HG03460 (cell line): ENCODE data around the gene GJA10.

ENCODE experiments used
- ATAC-seq: cut with Tn5 transposase; IDR thresholded peaks from one replicate; pipeline ENCODE4 v1.9.1; 2021; ENCODE audit not compliant: unreplicated experiment

Gene GJA10

GRCh38 chr6:89917216-89917615 lies 22.9 kb downstream of the GJA10 start:
- no peak for ATAC-seq

- ATAC-seq, result no peak
These were observed 23.6 kb downstream of the GJA10 start for GRCh38 chr6:89917801-89918366.

- no peak for ATAC-seq
These were observed 26.9 kb downstream of the GJA10 start for GRCh38 chr6:89921197-89921596.

- no peak for ATAC-seq
These were observed 27.4 kb downstream of the GJA10 start for GRCh38 chr6:89921691-89922090.

- no peak for ATAC-seq
These were observed 30.0 kb downstream of the GJA10 start for GRCh38 chr6:89924231-89924630.

- ATAC-seq, result no peak
These were observed 31.6 kb downstream of the GJA10 start for GRCh38 chr6:89925826-89926225.

- no peak for ATAC-seq
These were observed 33.0 kb downstream of the GJA10 start for GRCh38 chr6:89927264-89927663.

- ATAC-seq, result no peak
These were observed 33.7 kb downstream of the GJA10 start for GRCh38 chr6:89927791-89928550.

- ATAC-seq, result no peak
These were observed 34.3 kb downstream of the GJA10 start for GRCh38 chr6:89928604-89929003.

- ATAC-seq, result no peak
These were observed 36.5 kb downstream of the GJA10 start for GRCh38 chr6:89930789-89931188.

GRCh38 chr6:89932245-89932802 lies 38.1 kb downstream of the GJA10 start:
- ATAC-seq, result no peak

- no peak for ATAC-seq
These were observed 40.6 kb downstream of the GJA10 start for GRCh38 chr6:89934685-89935366.

GRCh38 chr6:89936177-89936576 lies 41.9 kb downstream of the GJA10 start:
- no peak for ATAC-seq

- ATAC-seq, result no peak
These were observed 43.7 kb downstream of the GJA10 start for GRCh38 chr6:89938014-89938413.

GRCh38 chr6:89939144-89939543 lies 44.9 kb downstream of the GJA10 start:
- no peak for ATAC-seq

GRCh38 chr6:89940225-89941027 lies 46.2 kb downstream of the GJA10 start:
- ATAC-seq, result no peak

- ATAC-seq, result no peak
These were observed 46.9 kb downstream of the GJA10 start for GRCh38 chr6:89941031-89941762.

- no peak for ATAC-seq
These were observed 47.7 kb downstream of the GJA10 start for GRCh38 chr6:89941763-89942497.

GRCh38 chr6:89942601-89943000 lies 48.3 kb downstream of the GJA10 start:
- ATAC-seq, result no peak
